Activated T-helper 1 cell treated with anti-CD3 and anti-CD28 coated beads, Interleukin-2, amount 50 U/mL, for 16 hours (primary cell): ENCODE data around the gene RAB36.

Experiments used
- DNase-seq, 2 donors: peaks; one replicate each; pipeline ENCODE4 v3.0.0-alpha.2; 2020; ENCODE audit warnings: low read depth in 1 of 2, low spot score in 1 of 2

RAB36 gene

DNA sequence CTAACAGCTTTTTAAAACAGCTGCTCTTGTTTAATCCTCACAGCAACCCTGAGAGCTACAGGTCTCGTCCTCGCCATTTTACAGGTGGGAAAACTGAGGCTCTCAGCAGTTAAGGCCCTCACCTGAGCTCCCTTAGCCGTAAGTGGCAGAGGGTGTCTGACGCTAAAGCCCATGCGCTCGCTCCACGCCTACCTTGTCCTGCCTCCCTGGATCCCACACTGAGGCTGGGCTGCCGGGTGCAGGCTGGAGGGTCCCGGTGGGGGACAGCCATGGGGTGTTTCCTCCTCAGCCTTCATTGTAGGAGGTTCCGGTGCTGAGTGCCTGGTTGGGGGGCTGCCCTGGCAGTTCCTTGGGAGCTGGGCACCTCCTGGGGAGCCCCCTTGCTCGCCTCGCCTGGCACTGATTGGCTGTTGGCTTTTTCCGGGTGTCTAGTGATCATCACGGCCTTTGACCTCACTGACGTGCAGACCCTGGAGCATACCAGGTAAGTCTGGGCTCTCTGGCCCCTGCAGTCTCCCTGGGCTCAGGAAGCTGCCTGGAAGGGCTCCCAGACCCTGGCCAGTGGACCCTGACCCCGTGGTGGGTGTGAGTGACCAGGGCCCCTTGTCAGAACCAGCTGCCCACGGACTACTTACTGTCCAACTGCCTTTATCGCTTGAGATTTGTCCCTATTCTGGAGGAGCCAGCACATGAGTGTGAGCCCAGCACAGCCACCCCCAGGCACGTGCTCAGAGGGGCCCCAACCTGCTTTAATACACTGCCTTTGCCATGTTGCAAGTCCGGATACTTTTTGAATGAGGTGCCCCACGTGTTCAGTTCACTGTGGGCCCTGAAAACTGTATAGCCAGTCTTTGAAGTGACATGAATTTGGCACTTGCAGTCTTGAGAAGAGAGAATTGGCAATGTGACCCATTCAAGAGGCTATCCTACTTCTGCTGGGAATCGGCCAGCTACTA, 12.6 kb downstream of the RAB36 start:
- no peak for DNase-seq

DNA sequence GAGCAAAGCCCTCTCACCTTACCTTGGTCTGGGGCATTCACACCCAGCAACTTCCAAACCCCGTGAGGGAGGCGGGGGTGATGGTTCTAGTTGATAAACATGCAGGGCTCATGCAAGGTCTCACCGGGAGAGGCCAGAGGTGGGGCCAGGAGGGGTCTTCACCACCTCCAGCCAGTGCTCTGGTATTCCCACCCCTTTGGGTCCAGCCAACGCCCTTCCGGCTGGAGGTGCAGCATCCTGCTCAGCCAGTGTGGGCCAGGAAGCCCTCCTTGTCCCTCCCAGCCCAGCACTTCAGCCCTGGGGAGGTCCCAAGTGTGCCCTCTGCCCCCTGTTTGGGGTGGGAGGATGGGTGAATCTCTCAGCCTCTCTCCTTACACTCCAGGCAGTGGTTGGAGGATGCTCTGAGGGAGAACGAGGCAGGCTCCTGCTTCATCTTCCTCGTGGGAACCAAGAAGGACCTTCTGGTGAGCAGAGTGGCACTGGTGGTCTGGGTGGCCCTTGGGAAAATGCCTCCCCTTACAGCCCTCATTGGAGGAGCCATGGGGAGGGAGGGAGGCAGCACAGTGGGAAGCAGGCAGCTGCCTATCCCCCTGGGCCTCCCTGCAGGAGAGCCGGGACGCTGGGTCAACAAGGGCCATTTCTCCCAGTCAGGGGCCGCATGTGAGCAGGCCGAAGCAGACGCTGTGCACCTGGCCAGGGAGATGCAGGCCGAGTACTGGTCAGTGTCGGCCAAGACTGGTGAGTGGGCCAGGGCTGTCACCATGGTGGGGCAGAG, 13.4 kb downstream of the RAB36 start:
- DNase-seq = no peak

DNA sequence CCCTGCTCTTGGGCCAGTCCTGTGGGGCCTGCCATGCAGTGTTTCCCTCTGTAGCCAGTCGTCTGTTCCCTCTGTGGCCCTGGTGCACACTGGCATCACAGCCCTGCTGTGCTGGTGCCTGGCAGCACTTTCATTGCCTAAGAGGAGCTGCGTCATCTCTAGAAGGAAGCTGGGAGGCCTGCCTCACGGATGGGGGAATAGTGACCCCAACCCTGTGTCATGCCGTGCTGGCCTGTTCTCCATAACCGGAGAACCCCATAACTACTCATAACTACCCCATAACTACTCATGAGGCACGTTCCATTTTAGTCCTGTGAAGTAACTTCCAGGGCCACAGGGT, 14.0 kb downstream of the RAB36 start:
- DNase-seq = no peak

GRCh38 chr22:23161029-23161428, 15.8 kb downstream of the RAB36 start:
- no peak for DNase-seq

- DNase-seq = no peak
These were observed 16.3 kb downstream of the RAB36 start for GRCh38 chr22:23161574-23161973.

- DNase-seq = no peak
These were observed 18.4 kb downstream of the RAB36 start for GRCh38 chr22:23163665-23164064.

DNA sequence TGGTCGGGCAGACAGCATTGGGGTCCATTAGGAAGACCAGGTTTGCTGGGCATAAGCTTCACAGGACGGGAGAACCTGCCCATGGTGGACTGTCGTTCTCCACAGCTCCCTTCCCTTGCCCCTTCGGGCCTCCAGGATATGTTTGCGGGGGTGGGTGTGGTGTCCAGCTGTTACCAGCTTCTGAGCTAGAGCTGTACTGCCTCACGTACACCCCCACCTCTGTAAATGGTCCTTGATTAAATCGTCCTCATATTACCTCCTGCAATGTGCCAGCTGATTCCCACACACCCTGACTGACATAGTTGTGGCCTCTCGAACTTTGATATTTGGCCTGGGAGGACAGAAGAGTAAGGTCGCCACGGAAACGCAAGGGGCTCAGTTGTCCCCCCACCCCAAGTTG, 18.8 kb downstream of the RAB36 start:
- DNase-seq = no peak

GRCh38 chr22:23166042-23166831, 21.0 kb downstream of the RAB36 start:
- DNase-seq = no peak

GRCh38 chr22:23166841-23167616, 21.8 kb downstream of the RAB36 start:
- DNase-seq = no peak

DNA sequence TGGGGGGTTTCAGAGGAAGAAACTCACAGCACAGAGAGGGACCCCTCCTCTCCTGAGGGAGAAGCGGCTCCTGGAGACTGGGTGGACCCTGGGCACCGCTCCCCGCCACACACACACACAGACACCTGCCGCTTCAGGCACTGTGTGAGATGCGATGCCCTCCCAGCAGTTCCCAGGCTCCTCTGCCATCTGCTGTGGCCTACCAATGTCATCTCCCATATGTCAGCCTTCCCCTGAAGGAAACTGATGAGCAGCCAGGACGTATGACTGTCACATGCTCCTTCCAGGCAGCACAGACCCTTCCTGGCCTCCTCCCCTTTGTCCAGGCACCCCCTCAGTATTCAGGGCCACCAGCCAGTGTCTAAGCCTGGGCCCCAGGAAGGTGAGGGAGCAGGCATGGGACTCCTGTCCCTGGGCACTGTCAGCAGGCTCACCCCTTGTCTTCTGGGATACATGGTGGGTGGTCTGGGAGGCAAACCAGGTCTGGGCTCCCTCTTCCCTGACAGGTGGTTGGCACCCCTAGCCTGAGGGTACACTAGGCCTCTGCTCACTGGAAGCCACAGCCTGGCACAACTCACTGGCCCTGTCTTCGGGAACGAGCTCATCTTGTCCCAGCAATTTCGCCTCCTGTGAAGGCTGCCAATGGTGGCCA, 23.2 kb downstream of the RAB36 start:
- no peak for DNase-seq

- DNase-seq = no peak
These were observed 23.7 kb downstream of the RAB36 start for GRCh38 chr22:23169043-23169406.

DNA sequence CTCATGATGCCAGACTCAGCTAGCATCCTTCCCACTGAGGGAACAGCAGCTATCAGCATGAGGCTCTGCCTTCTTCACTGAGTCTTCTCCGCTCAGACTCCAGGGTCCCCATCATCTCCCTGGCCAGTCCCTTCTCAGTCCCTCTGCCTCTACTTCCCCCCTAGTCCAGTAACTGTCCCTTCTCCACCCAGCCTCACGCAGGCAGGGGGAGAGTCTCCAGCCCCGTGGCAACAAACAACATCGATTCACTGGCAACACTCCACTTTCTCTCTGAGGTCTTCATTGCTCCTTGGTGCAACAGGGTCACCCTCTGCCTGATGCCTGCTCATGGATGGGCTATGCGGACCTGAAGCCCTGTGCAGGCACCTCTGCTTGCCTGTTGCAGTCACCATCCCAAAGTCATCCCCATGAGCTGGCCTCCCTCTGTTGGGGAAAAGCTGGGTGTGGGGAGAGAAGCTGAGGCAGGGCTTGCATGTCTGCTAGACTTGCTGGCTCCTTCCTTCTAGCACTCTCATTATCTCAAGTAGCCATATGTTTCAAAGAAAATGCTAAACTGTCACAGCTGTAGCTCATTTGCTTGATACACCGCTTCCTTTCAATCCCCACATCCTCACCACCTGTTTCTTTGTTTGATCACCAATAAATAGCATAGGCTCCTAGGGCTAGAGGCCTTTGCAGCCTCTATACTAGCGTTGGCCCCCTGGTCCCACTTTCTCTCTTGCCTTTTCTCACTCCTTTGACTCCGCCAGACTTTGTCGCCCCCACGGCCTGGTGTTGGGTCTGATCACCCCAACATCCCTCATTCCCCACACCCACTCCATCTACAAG, 30.8 kb downstream of the RAB36 start:
- no peak for DNase-seq

GRCh38 chr22:23176645-23177027, 31.4 kb downstream of the RAB36 start:
- no peak for DNase-seq

DNA sequence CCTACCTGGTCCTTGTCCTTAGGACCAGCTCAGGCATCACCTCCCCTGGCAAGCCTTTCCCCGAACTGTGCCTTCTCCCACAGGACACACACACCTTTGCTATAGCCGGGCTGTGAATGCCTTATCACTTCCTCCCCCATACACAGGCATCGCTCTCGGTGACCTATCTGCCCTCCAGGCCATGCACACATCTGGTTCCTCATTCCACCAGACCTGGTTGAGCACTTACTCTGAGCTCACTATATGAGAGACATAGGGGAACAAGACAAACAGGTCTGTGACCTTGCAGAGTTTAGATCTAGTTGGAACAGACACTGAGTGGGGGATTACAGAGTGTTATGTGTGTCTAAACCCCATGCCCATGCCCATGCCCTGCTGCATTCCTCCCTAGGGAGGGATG, 31.9 kb downstream of the RAB36 start:
- no peak for DNase-seq

- peak; percentile 38 to 46 for DNase-seq
These were observed 33.4 kb downstream of the RAB36 start for GRCh38 chr22:23178512-23179254.

- DNase-seq = no peak
These were observed 34.4 kb downstream of the RAB36 start for GRCh38 chr22:23179381-23180299.

GRCh38 chr22:23180301-23180892, 35.1 kb downstream of the RAB36 start, which contains the start of gene BCR:
Gene BCR, plus strand, starts transcription at chr22:23180509. Its CDS starts 452 bp downstream, at chr22:23180961.
- DNase-seq = peak; percentile 29 to 48
